Measurements from ENCODE around the gene HPS1.

The HPS1 gene

GRCh38 chr10:98431016-98431415, 15.7 kb downstream of the HPS1 start:
- no peak for DNase-seq (ENCODE audit: low spot score)

GRCh38 chr10:98430427-98430826, 16.3 kb downstream of the HPS1 start:
- DNase-seq (ENCODE audit: low spot score): no peak

- DNase-seq (ENCODE audit: low spot score): no peak
Measured at GRCh38 chr10:98429320-98430072, 17.2 kb downstream of the HPS1 start.

GRCh38 chr10:98427011-98427515, 19.7 kb downstream of the HPS1 start:
- no peak for DNase-seq (ENCODE audit: low spot score)

- peak; percentile 39 for DNase-seq (ENCODE audit: low spot score)
Measured at GRCh38 chr10:98425511-98426352, 21.0 kb downstream of the HPS1 start.

GRCh38 chr10:98424295-98425254, 22.2 kb downstream of the HPS1 start:
- no peak for DNase-seq (ENCODE audit: low spot score)

- DNase-seq (ENCODE audit: low spot score): no peak
Measured at GRCh38 chr10:98423691-98424120, 23.0 kb downstream of the HPS1 start.

GRCh38 chr10:98422182-98422581, 24.6 kb downstream of the HPS1 start:
- DNase-seq (ENCODE audit: low spot score): no peak

- no peak for DNase-seq (ENCODE audit: low spot score)
Measured at GRCh38 chr10:98420786-98421185, 25.9 kb downstream of the HPS1 start.

- DNase-seq (ENCODE audit: low spot score): no peak
Measured at GRCh38 chr10:98419469-98420261, 27.1 kb downstream of the HPS1 start.

- no peak for DNase-seq (ENCODE audit: low spot score)
Measured at GRCh38 chr10:98418665-98419468, 27.9 kb downstream of the HPS1 start.

GRCh38 chr10:98417973-98418664, 28.6 kb downstream of the HPS1 start:
- DNase-seq (ENCODE audit: low spot score): no peak

GRCh38 chr10:98417481-98417959, 29.2 kb downstream of the HPS1 start:
- no peak for DNase-seq (ENCODE audit: low spot score)

- no peak for DNase-seq (ENCODE audit: low spot score)
Measured at GRCh38 chr10:98416606-98417388, 29.9 kb downstream of the HPS1 start.

GRCh38 chr10:98415731-98416119, 31.0 kb downstream of the HPS1 start:
- no peak for DNase-seq (ENCODE audit: low spot score)

GRCh38 chr10:98414932-98415730, 31.6 kb downstream of the HPS1 start, which contains the start of gene PYROXD2:
Gene PYROXD2 (minus strand): TSS chr10:98415182. CDS start chr10:98415135, 47 bp downstream.
- DNase-seq (ENCODE audit: low spot score): peak; percentile 95

GRCh38 chr10:98414578-98414931, 32.2 kb downstream of the HPS1 start:
- no peak for DNase-seq (ENCODE audit: low spot score)

GRCh38 chr10:98411768-98412167, 35.0 kb downstream of the HPS1 start:
- no peak for DNase-seq (ENCODE audit: low spot score)

Data from kidney capillary endothelial cell (primary cell).